Measurements from ENCODE around the gene AIF1.

AIF1 gene

DNA sequence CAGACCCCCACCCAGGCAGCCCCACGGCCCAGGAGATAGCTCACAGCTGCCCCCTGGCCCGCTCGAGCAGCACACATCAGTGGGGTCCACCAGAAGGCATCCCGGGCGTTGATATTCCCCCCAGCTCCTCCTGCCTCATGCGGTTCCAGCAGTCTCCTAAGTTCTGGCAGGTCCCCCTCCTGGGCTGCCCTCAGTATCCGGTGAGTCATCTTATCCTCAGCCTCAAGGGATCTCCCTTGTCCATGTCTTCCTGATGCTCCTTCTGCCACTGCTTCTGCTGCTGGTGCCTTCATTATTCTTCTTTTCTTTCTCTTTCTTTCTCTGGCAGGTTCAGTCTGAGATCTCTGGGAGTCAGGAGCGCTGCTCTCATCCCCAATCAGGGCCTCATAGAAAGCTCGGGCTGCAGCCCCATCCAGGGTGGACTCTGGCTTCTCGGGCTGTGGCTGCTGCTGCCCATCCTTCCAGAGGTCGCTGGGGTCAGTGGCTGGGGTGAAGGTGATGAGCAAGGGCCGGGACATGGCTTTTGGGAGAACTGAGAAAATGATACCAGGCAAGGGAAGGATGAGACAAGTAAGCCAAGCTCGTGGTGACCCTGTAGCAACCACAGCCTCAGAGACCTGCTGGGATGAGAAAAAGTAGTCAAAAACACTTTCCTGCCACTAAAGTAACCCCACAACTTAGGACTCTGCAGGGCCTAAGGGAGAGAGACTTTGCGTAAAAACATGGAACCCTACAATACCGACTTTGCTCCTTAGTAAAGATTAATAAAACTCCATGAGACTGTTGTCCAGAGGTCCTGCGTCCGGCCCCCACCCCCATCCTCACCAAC lies 49.1 kb downstream of the AIF1 start:
- H3K79me2 ChIP-seq (ENCODE audit: control insufficient read depth, low read length): peaks cover 79% of the 10 kb centered on the region
- peak overlapping the region; percentile 99 for H3K4me2 ChIP-seq (ENCODE audit: low read length)
- no peaks in the 10 kb centered on the region for H3K9me3 ChIP-seq (ENCODE audit: control insufficient read depth, insufficient read depth, low read length)
- H3K27ac ChIP-seq (ENCODE audit: low read depth, low read length): peak overlapping the region; percentile 97
- peaks cover 11% of the 10 kb centered on the region; the same call in 1 of the 2 replicates for H4K20me1 ChIP-seq (ENCODE audit: control insufficient read depth, insufficient read depth, low read depth, low read length)
- peaks cover 78% of the 10 kb centered on the region for H3K36me3 ChIP-seq (ENCODE audit: control insufficient read depth, low read length)
- no peak for TF ChIP-seq EZH2phosphoT487 (IDR thresholded peaks at IDR 0.05; ENCODE audit: borderline replicate concordance, low read length)
- TF ChIP-seq, protein P1, sequence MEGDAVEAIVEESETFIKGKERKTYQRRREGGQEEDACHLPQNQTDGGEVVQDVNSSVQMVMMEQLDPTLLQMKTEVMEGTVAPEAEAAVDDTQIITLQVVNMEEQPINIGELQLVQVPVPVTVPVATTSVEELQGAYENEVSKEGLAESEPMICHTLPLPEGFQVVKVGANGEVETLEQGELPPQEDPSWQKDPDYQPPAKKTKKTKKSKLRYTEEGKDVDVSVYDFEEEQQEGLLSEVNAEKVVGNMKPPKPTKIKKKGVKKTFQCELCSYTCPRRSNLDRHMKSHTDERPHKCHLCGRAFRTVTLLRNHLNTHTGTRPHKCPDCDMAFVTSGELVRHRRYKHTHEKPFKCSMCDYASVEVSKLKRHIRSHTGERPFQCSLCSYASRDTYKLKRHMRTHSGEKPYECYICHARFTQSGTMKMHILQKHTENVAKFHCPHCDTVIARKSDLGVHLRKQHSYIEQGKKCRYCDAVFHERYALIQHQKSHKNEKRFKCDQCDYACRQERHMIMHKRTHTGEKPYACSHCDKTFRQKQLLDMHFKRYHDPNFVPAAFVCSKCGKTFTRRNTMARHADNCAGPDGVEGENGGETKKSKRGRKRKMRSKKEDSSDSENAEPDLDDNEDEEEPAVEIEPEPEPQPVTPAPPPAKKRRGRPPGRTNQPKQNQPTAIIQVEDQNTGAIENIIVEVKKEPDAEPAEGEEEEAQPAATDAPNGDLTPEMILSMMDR (IDR thresholded peaks at IDR 0.05; ENCODE audit: low read depth, low read length, poor library complexity, severe bottlenecking): no peak
- peaks cover 11% of the 10 kb centered on the region for H3F3A ChIP-seq (ENCODE audit: control insufficient read depth, insufficient read depth)
- H3K9me2 ChIP-seq (replicated peaks; ENCODE audit: control insufficient read depth, low read length): no peaks in the 10 kb centered on the region
- peak overlapping the region; percentile 95 for H3K4me3 ChIP-seq (ENCODE audit: low read length)
- no peaks in the 10 kb centered on the region for H3K27me3 ChIP-seq (ENCODE audit: control insufficient read depth, low read length)
- peaks cover 56% of the 10 kb centered on the region for H3K4me1 ChIP-seq (ENCODE audit: control insufficient read depth, low read length)

DNA sequence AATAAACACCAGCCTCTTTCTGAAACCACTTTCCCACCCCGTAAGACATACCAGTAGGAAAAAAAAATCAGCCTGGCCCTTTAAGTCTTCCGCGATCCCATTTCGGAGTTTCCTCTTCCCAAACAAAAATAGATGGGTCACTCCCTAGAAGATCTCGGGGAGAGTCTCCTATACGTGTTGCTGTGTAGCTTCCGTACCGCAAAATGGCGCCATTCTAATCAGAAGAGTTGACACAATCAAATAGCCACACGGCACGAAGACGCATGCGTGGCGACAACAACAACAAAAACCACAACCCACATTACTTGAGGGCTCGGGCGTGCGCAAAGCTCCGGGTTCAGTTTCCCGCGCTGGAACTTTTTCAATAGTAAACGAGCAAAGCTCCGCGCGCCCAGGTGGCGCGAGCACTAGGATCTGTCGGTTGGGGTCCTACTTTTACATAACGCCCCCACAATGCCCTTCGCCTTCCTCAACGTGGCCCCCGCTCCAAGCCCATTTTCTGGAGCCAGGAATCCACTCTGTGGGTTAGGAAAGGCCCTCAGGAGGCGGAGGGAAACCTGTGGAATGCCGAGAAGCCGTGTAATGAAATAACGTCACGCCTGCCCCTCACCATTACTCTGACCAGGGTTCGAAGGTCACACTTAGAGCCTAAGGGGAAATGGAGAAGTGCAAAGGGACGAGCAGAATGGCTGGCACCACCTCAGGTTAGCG lies 49.9 kb downstream of the AIF1 start, which contains the start of gene GPANK1:
GPANK1 (minus strand) TSS at position 208 of the 711 bp plus-strand sequence. CDS start 519 bp downstream, outside the sequence.
- H3K4me1 ChIP-seq (ENCODE audit: control insufficient read depth, low read length): peaks cover 49% of the 10 kb centered on the region
- H3K79me2 ChIP-seq (ENCODE audit: control insufficient read depth, low read length): peaks cover 74% of the 10 kb centered on the region
- TF ChIP-seq, protein P1 (IDR thresholded peaks at IDR 0.05; ENCODE audit: low read depth, low read length, poor library complexity, severe bottlenecking): no peak
- TF ChIP-seq EZH2phosphoT487 (IDR thresholded peaks at IDR 0.05; ENCODE audit: borderline replicate concordance, low read length): no peak
- H3K9me3 ChIP-seq (ENCODE audit: control insufficient read depth, insufficient read depth, low read length): no peaks in the 10 kb centered on the region
- H3K27me3 ChIP-seq (ENCODE audit: control insufficient read depth, low read length): no peaks in the 10 kb centered on the region
- peak within 1 kb of the TSS; percentile 99 for H3K4me2 ChIP-seq (ENCODE audit: low read length)
- peaks cover 86% of the 10 kb centered on the region for H3K36me3 ChIP-seq (ENCODE audit: control insufficient read depth, low read length)
- H3K9me2 ChIP-seq (replicated peaks; ENCODE audit: control insufficient read depth, low read length): no peaks in the 10 kb centered on the region
- peak within 1 kb of the TSS; percentile 97 for H3K27ac ChIP-seq (ENCODE audit: low read depth, low read length)
- peaks cover 11% of the 10 kb centered on the region for H3F3A ChIP-seq (ENCODE audit: control insufficient read depth, insufficient read depth)
- H4K20me1 ChIP-seq (ENCODE audit: control insufficient read depth, insufficient read depth, low read depth, low read length): peaks cover 11% of the 10 kb centered on the region; the same call in 1 of the 2 replicates
- H3K4me3 ChIP-seq (ENCODE audit: low read length): peak within 1 kb of the TSS; percentile 95

DNA sequence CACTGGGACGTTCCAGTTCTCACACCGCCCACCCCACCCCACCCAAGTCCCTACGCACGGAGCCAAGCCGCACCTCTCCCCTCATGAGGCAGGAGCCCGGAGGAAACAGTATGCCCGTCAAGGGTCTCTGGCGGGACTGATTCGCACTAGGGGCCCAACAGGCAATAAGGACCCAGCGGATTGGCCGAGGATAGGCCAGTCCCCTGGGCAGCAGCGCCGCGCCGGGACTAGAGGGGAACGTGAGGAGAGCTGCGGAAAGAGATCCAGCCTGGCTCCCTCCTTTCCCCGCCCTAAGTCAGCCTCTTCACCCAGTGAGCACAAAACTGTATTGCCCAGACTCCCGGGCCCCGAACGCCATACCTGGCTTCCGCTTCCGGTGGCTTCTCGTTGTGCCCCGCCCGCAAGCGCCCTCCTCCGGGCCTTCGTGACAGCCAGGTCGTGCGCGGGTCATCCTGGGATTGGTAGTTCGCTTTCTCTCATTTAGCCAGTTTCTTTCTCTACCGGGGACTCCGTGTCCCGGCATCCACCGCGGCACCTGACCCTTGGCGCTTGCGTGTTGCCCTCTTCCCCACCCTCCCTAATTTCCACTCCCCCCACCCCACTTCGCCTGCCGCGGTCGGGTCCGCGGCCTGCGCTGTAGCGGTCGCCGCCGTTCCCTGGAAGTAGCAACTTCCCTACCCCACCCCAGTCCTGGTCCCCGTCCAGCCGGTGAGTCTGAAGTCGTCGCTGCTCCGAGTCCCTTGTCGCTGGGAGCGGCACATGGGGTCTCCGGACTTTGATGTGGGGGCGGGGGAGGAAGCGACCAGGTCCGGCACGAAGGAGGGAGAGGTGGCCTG lies 50.7 kb downstream of the AIF1 start, which contains the start of gene CSNK2B:
CSNK2B (plus strand) TSS at position 580 of the 836 bp plus-strand sequence. CDS start 752 bp downstream, outside the sequence.
- no peaks in the 10 kb centered on the region for H3K9me3 ChIP-seq (ENCODE audit: control insufficient read depth, insufficient read depth, low read length)
- H3K27ac ChIP-seq (ENCODE audit: low read depth, low read length): peak within 1 kb of the TSS; percentile 97
- H3K4me1 ChIP-seq (ENCODE audit: control insufficient read depth, low read length): peaks cover 49% of the 10 kb centered on the region
- peak within 1 kb of the TSS; percentile 95 for H3K4me3 ChIP-seq (ENCODE audit: low read length)
- no peaks in the 10 kb centered on the region for H3K9me2 ChIP-seq (replicated peaks; ENCODE audit: control insufficient read depth, low read length)
- peaks cover 88% of the 10 kb centered on the region for H3K36me3 ChIP-seq (ENCODE audit: control insufficient read depth, low read length)
- peaks cover 11% of the 10 kb centered on the region for H3F3A ChIP-seq (ENCODE audit: control insufficient read depth, insufficient read depth)
- peaks cover 68% of the 10 kb centered on the region for H3K79me2 ChIP-seq (ENCODE audit: control insufficient read depth, low read length)
- peaks cover 11% of the 10 kb centered on the region; the same call in 1 of the 2 replicates for H4K20me1 ChIP-seq (ENCODE audit: control insufficient read depth, insufficient read depth, low read depth, low read length)
- H3K4me2 ChIP-seq (ENCODE audit: low read length): peak within 1 kb of the TSS; percentile 99
- H3K27me3 ChIP-seq (ENCODE audit: control insufficient read depth, low read length): no peaks in the 10 kb centered on the region
- TF ChIP-seq, protein P1 (IDR thresholded peaks at IDR 0.05; ENCODE audit: low read depth, low read length, poor library complexity, severe bottlenecking): no peak
- no peak for TF ChIP-seq EZH2phosphoT487 (IDR thresholded peaks at IDR 0.05; ENCODE audit: borderline replicate concordance, low read length)

Data from DOHH2 (cell line).